Type B pancreatic cell (in vitro differentiated cells): ENCODE measurements around the gene ARVCF. TPM values are rescaled to one million over a fixed set of nuclear protein-coding genes. Genes with fewer than 3 reads are reported as not detected.

Experiments
- DNase-seq: peaks from one replicate; pipeline ENCODE4 v3.0.0; 2021; ENCODE audit warnings: mixed read lengths; ENCODE audit not compliant: unreplicated experiment; ENCODE audit errors: extremely low spot score
- H3K27ac Mint-ChIP-seq: 2 replicates; pipeline ENCODE4 v1.8.0; 2021; ENCODE audit warnings: mild to moderate bottlenecking, mixed read lengths
- H3K27me3 Mint-ChIP-seq: 2 replicates; pipeline ENCODE4 v1.8.0; 2021; ENCODE audit warnings: mixed read lengths
- H3K36me3 Mint-ChIP-seq: 2 replicates; pipeline ENCODE4 v1.8.0; 2021; ENCODE audit warnings: mixed read lengths
- H3K4me1 Mint-ChIP-seq: one replicate; pipeline ENCODE4 v1.8.0; 2021; ENCODE audit warnings: mixed read lengths; ENCODE audit not compliant: unreplicated experiment
- H3K4me3 Mint-ChIP-seq: 2 replicates; pipeline ENCODE4 v1.8.0; 2021; ENCODE audit warnings: mild to moderate bottlenecking, mixed read lengths
- H3K9me3 Mint-ChIP-seq: 2 replicates; pipeline ENCODE4 v1.8.0; 2021; ENCODE audit warnings: mixed read lengths
- total RNA-seq: library from RNA; stranded (reverse); gene quantifications from 2 replicates; pipeline ENCODE4 v1.2.1, GENCODE V29; 2021; ENCODE audit warnings: low replicate concordance
- TF ChIP-seq, protein P1 (sequence below): fragments of 200-600 bp; sonication (generic); conservative IDR thresholded peaks from 2 replicates; pipeline ENCODE4 v1.5.0; 2021; ENCODE audit warnings: antibody characterized with exemption, mild to moderate bottlenecking

ARVCF gene
- total RNA-seq, 1 donor from 2014 or later, result 55.3 TPM

DNA sequence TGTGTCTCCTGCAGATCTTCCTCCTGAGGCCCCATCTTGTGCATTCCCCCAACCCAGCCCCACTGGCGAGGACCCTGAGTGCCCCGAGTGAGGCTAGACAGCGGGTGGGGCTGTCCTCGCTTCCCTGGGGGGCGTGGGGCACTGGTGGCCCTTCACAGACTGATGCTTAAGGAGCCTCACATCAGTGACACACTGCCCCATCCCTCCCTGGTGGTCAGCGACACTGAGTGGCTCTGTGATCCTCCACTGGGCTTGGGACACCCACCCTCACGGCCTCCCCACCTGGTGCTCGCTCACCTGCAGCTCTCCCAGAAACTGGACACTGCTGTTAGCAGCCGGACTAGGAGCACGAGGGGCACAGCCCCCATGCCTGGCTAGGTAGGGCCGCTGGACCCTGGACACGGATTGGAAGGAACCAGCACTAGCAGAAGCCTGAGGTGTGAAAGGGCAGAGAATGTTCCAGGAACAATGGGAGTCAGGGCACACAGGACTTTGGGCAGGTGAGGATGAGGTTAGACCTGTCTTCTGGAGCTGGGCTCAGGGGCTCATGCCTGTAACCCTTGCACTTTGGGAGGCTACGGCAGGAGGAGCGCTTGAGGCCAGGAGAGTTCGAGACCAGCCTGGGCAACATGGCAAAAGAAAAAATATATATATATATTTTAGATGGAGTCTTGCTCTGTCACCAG is 51.8 kb downstream of the ARVCF start:
- TF ChIP-seq, protein P1, sequence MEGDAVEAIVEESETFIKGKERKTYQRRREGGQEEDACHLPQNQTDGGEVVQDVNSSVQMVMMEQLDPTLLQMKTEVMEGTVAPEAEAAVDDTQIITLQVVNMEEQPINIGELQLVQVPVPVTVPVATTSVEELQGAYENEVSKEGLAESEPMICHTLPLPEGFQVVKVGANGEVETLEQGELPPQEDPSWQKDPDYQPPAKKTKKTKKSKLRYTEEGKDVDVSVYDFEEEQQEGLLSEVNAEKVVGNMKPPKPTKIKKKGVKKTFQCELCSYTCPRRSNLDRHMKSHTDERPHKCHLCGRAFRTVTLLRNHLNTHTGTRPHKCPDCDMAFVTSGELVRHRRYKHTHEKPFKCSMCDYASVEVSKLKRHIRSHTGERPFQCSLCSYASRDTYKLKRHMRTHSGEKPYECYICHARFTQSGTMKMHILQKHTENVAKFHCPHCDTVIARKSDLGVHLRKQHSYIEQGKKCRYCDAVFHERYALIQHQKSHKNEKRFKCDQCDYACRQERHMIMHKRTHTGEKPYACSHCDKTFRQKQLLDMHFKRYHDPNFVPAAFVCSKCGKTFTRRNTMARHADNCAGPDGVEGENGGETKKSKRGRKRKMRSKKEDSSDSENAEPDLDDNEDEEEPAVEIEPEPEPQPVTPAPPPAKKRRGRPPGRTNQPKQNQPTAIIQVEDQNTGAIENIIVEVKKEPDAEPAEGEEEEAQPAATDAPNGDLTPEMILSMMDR, result no peak
- Mint-ChIP-seq H3K9me3 (no peaks in the 10 kb centered on the region), H3K4me3 (no peak overlapping the region), H3K27me3 (no peaks in the 10 kb centered on the region), H3K27ac (peak overlapping the region; percentile 70), H3K36me3 (peaks cover 5% of the 10 kb centered on the region), H3K4me1 (peaks cover 15% of the 10 kb centered on the region)
- DNase-seq, result no peak

DNA sequence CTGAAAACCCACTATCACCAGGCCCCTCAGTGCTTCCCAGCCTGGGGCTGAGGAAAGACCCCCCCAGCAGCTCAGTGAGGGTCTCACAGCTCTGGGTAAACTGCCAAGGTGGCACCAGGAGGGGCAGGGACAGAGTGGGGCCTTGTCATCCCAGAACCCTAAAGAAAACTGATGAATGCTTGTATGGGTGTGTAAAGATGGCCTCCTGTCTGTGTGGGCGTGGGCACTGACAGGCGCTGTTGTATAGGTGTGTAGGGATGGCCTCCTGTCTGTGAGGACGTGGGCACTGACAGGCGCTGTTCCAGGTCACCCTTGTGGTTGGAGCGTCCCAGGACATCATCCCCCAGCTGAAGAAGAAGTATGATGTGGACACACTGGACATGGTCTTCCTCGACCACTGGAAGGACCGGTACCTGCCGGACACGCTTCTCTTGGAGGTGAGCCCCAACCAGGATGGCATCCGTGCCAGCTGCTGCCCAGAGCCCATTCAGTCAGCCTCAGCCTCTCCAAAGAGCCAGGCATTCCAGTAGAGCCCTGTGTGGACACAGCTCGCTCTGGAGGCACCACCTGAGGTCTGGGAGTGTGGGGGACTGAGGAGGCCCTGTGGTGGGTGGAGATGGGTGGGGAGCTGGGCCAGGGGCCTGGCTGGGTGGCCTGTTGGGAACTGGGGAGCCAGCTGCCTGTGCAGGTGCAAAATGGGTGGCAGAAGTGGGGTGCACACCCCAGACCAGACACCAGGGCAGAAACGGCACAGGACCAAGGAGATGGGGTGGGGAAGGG is 52.6 kb downstream of the ARVCF start:
- H3K9me3 Mint-ChIP-seq, result no peaks in the 10 kb centered on the region
- peaks cover 5% of the 10 kb centered on the region for H3K36me3 Mint-ChIP-seq
- peaks cover 16% of the 10 kb centered on the region for H3K4me1 Mint-ChIP-seq
- H3K27me3 Mint-ChIP-seq, result no peaks in the 10 kb centered on the region
- TF ChIP-seq, protein P1, result no peak
- H3K27ac Mint-ChIP-seq, result peak overlapping the region; percentile 96
- no peak overlapping the region for H3K4me3 Mint-ChIP-seq
- DNase-seq, result no peak

DNA sequence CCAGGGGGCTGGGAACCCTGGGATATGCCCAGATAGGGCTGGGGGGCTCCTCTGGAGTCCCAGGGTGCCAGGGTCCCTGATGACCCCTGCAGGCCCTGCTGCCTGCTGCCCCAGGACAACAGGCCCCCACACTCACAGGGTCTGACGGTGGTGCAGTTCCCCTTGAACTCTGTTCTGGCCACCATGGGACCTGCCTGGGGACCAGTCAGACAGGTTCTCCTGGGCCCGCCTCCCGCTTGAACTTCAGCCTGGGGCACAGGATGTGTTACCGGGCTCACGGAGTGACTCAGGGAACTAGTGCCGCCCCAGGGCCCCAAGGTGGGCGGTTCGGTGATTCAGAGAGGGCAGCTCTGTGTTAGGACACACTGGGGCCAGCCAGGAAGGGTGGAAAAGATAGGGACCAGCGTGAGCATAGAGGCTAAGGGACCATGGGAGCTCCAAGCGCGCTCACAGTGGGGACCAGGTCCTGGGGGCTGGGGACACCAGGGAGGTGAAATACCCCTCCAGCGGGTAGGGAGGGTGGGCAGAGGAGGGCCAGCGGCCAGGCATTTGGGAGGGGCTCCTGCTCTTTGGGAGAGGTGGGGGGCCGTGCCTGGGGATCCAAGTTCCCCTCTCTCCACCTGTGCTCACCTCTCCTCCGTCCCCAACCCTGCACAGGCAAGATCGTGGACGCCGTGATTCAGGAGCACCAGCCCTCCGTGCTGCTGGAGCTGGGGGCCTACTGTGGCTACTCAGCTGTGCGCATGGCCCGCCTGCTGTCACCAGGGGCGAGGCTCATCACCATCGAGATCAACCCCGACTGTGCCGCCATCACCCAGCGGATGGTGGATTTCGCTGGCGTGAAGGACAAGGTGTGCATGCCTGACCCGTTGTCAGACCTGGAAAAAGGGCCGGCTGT is 53.5 kb downstream of the ARVCF start:
- Mint-ChIP-seq H3K9me3 (no peaks in the 10 kb centered on the region), H3K27me3 (no peaks in the 10 kb centered on the region), H3K27ac (peak overlapping the region; percentile 96), H3K36me3 (peaks cover 5% of the 10 kb centered on the region), H3K4me3 (peak overlapping the region; percentile 90), H3K4me1 (peaks cover 20% of the 10 kb centered on the region)
- TF ChIP-seq, protein P1, result no peak
- no peak for DNase-seq

DNA sequence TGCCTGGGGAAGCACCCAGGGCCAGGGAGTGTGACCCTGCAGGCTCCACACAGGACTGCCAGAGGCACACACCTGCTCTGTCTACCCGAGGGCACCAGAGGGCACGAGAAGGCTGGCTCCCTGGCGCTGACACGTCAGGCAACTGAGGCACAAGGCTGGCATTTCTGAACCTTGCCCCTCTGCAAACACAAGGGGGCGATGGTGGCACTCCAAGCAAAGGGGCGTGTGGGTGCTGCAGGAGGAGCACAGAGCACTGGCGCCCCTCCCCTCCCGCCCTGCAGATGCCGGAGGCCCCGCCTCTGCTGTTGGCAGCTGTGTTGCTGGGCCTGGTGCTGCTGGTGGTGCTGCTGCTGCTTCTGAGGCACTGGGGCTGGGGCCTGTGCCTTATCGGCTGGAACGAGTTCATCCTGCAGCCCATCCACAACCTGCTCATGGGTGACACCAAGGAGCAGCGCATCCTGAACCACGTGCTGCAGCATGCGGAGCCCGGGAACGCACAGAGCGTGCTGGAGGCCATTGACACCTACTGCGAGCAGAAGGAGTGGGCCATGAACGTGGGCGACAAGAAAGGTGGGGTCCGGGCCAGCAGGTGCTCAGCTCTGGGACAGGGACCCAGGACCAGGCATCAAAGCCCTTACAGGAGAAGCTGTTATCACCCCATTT is 54.2 kb downstream of the ARVCF start:
- Mint-ChIP-seq H3K27ac (peak overlapping the region; percentile 96), H3K27me3 (no peaks in the 10 kb centered on the region), H3K4me1 (peaks cover 20% of the 10 kb centered on the region), H3K36me3 (peaks cover 5% of the 10 kb centered on the region), H3K4me3 (peak overlapping the region; percentile 79), H3K9me3 (no peaks in the 10 kb centered on the region)
- no peak for DNase-seq
- TF ChIP-seq, protein P1, result peak; percentile 81

DNA sequence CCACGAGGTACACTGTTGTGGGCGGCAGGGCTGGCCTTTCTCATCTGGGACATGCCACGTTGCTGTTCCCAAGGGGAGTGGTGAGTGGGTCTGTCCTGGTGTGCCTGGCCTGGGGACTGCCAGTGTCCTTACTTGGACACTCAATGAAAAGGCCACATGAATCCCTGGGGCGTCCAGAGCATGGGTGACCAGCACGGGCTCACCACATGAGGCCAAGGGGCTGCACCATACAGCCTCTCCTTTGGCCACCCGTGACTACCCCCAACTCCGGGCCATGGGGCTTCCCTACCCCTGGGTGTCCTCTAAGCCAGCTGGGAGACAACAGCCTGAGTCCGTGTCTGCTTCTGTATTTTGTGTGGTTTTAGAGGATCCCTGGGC is 54.8 kb downstream of the ARVCF start:
- Mint-ChIP-seq H3K4me3 (no peak overlapping the region), H3K36me3 (no peaks in the 10 kb centered on the region), H3K27me3 (no peaks in the 10 kb centered on the region), H3K9me3 (no peaks in the 10 kb centered on the region), H3K4me1 (peaks cover 15% of the 10 kb centered on the region), H3K27ac (peak overlapping the region; percentile 96)
- TF ChIP-seq, protein P1, result no peak
- no peak for DNase-seq
